GM21360 (cell line): Measurements from ENCODE around the gene CFAP299.
"Not testable (repeated sequence)": the region's sequence is repeated elsewhere in the genome, so short reads cannot be mapped to it uniquely, and the experiment has no call there.

Experiments used
- ATAC-seq: cut with Tn5 transposase; IDR thresholded peaks from one replicate; pipeline ENCODE4 v1.9.1; 2021; ENCODE audit warnings: mild to moderate bottlenecking, moderate library complexity; ENCODE audit not compliant: unreplicated experiment

CFAP299 gene

GRCh38 chr4:80439294-80440061 lies 103.9 kb downstream of the CFAP299 start:
- ATAC-seq = not testable (repeated sequence)

DNA sequence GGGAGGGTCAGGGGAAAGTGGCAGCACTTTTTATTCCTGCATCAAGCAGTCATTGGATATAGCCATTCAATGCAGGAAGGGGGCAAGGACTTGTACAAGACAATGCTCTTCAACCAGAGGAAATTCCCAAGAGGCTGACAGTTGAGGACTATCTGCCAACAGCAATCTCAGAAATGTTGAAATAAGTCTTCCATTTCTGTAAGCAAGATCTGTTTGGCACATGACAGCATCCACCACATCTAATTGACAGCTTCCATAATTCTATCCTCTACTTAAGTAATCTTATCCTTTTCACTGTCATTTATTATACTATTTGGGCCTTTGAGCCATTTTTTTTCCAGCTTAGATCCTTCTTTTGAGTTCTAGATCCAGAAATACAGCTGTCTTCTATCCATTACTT lies 110.7 kb downstream of the CFAP299 start:
- no peak for ATAC-seq

- no peak for ATAC-seq
Observed at GRCh38 chr4:80446664-80447063, 111.1 kb downstream of the CFAP299 start.

GRCh38 chr4:80447493-80447892 lies 112.0 kb downstream of the CFAP299 start:
- no peak for ATAC-seq

DNA sequence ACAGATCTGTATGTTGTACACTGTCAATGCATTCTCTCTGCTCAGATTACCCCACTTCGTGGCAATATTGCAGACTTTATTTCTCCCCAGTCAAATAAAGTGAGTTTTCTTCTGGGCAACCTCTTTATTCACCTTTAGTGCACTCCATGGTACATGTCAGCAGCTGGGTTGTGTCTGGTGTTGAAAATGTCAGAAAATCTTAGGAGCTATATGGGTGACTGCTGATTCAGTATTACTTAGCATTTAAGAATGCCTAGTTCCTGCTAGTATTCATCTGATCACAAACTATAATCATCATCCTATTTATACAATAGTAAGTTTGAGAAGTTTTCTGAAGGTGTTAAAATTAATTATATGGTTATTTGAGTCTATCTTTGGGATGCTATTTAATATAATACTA lies 112.5 kb downstream of the CFAP299 start:
- ATAC-seq = no peak

DNA sequence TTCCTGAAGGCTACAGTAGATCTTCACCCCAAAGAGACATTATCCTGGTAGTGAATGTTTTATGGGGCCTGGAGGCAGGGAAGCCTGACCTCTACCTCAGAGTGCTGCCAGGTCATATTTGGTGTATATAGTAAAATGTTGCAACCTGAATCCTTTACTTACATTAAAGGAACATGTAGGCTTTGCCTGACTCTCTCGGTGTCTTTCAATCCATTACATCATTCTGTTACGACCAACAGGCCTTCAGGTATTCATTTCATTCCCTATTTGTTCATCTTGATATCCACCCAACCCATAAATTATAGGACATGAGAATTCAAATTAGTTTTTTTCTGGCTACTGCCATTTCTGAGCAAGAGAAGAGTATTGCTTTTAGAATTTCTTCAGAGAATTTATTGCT lies 116.5 kb downstream of the CFAP299 start:
- no peak for ATAC-seq

DNA sequence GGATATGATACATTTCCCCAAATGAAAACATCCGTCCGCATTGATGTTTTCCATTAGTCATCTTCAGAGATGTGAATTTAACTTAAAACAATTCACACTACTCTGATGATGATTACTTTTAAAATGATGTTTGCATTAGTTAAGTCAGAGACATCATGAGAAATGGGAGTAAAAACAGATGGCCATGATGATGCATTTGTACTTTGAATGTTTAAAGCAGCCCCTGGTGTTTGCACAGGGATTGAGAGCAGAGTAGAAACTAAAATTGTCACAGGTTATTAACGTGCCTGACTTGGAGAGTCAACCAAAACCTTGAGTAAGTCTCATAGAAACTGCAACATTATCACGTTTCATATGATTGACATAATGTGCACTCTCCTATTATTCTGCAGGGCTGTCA lies 117.2 kb downstream of the CFAP299 start:
- no peak for ATAC-seq

- ATAC-seq = no peak
Observed at GRCh38 chr4:80454040-80454439, 118.5 kb downstream of the CFAP299 start.

- ATAC-seq = no peak
Observed at GRCh38 chr4:80454556-80454955, 119.0 kb downstream of the CFAP299 start.

- ATAC-seq = no peak
Observed at GRCh38 chr4:80459918-80460473, 124.5 kb downstream of the CFAP299 start.

DNA sequence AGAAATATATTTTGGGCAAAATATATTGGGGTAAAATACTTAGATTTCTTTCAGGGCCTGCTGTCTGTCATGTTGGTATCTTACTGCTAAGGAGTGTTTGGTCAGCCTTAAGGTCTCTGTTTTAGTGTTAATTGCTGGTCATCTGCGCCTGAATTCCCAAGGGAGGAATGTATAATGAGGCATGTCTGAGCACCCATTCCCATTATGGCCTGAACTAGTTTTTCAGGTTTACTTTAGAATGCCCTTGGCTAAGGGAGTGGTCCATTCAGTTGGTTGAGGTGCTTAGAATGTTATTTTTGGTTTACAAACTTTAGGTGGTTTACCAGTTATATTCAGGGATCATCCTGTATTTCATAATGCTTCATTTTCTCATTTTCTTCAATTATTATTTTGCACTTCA lies 125.9 kb downstream of the CFAP299 start:
- no peak for ATAC-seq

- no peak for ATAC-seq
Observed at GRCh38 chr4:80462621-80463091, 127.1 kb downstream of the CFAP299 start.

GRCh38 chr4:80463509-80463908 lies 128.0 kb downstream of the CFAP299 start:
- ATAC-seq = no peak

DNA sequence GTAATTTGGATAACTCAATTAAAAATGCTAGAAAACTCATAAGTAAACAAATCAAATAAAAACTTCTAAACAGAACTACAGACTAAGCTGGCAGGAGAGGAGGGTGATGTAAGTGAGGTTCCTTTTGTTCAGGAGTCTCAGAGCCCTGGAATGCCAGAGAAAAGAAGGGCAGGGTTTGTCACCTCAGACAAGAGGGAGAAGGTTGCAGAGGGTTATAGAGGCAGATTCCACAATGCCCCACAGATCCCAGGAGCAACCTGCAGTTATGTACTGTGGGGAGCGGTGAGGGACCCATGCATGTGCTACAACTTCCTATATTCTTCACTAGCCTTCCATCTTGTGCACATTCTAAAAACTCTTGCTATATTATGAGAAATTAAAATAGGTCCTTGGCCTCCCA lies 129.7 kb downstream of the CFAP299 start:
- no peak for ATAC-seq

- no peak for ATAC-seq
Observed at GRCh38 chr4:80465736-80466135, 130.2 kb downstream of the CFAP299 start.

DNA sequence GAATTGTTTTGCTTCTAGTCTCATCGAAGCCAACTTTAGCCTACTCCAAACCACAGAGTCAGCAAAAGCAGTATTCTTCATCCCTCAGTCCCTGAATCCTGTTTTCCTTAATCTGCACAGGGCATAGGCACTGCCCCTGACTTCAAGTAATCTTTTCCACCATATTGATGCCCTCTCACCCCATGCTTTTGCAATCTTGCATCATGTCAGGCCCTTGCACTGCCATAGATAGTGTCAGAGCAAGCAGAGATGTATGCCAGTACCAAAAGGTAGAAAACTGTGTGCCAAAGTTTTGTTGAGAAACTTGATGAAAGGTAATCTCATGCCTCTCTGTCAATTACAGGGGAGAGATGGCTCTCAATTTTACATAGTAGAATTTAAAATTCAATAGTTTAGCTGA lies 131.1 kb downstream of the CFAP299 start:
- no peak for ATAC-seq

DNA sequence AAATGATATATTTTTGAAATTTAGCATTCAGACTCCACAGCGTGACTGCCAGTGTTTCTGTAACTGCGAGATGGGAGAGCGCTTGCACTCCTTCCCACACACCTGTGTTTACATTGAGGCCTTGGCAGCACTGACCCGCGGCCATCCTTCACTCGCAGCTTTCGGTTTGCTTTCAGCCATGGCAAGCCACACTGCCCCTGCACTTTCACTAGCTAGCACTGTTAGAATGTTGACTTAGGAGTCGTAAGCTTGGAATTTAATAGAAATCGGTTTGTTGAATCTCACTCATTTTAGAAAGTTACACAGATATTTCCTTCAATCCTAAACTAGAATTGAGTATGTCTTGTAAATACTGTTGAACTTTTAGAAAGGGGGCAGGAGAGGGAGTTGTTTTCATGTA lies 136.2 kb downstream of the CFAP299 start:
- peak; percentile 78 for ATAC-seq

GRCh38 chr4:80475236-80475635 lies 139.7 kb downstream of the CFAP299 start:
- no peak for ATAC-seq

DNA sequence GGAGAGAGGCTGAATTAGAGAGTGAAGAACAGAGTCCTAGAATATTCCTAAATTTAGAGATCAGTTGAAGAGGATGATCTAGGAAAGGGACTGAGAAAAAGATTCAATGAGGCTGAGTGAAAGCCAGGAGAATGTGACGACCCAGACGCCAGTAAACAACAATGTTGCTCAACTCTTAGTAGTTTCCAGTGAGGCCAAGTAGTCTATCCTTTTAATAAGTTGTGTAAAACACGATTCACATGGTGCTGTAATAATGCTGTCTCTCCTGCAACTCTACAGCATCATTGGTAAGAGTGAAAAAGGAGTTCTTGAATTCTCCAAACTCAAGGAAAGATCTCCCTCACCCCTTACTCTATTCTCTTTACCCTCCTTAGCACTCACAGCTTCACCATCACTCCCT lies 140.3 kb downstream of the CFAP299 start:
- no peak for ATAC-seq

GRCh38 chr4:80484712-80485111 lies 149.2 kb downstream of the CFAP299 start:
- no peak for ATAC-seq

DNA sequence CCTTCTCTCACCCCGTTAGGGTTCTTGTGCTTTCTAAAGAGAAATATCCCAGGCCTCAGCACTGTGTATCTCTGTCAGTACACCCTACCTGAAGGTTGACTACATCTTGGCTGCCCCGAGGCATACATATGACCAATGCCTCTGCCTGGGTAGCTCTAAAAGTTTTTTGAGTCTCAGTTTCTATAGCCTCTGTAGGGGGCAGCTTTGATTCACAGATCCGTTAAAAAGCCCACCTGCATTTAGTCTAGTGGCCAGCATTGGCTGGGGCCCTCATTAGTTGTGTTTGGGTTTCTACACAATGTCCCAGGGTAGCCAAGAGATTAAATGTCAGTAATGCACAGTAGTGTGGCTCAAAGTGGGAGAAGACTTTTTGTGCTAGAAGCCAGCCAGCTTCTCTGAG lies 151.1 kb downstream of the CFAP299 start:
- no peak for ATAC-seq

DNA sequence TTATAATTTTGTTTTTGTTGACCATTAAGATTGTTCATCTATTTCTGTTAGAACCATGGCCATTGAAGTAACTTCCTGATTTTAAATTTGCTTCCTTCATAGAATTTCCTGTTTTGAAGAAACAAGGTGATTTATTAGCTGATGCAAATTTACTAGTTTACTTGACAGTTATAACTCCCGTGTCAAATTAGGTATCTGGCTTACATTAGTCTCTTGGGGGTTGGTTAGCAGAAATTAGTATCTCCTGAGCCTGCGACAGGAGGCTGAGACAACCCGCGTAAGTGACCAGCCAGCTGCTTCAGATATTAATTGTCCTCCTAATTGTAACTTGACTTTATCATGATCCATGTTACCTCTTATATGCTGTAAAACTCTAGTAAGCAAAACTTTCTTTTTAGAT lies 154.3 kb downstream of the CFAP299 start:
- ATAC-seq = no peak

- no peak for ATAC-seq
Observed at GRCh38 chr4:80492761-80493160, 157.2 kb downstream of the CFAP299 start.
